PC-9 (cell line): ENCODE data around the gene KIF16B. TPM values are rescaled to one million over a fixed set of nuclear protein-coding genes. Genes with fewer than 3 reads are reported as not detected.
"Not testable (repeated sequence)": the region's sequence is repeated elsewhere in the genome, so short reads cannot be mapped to it uniquely, and the experiment has no call there.

Experiments used
- BruUV-seq: library from RNA; stranded (reverse); fragments of 400-500 nt; replicated peaks from 2 replicates; lab custom pipeline; 2021; lab: Mats Ljungman, UMichigan
- CTCF ChIA-PET: fragments of 300-600 bp; sonication (Branson Sonifier 250); formaldehyde crosslinking; loops from one replicate; lab custom pipeline; 2022; ENCODE audit warnings: antibody characterized with exemption; lab: Charles Lee
- POLR2A ChIA-PET: fragments of 300-600 bp; sonication (Branson Sonifier 250); formaldehyde crosslinking; loops from one replicate; lab custom pipeline; 2022; ENCODE audit warnings: antibody characterized with exemption; ENCODE audit not compliant: unreplicated experiment; lab: Charles Lee
- DNase-seq, 2 experiments: peaks; one replicate each; pipeline versions ENCODE4 v3.0.0 to v3.0.0-alpha.2; 2015 to 2022; ENCODE audit warnings: mixed read lengths in 1 of 2
- H2AFZ ChIP-seq: fragments of 200-600 bp; sonication (generic); 2 replicates; pipeline ENCODE4 v1.8.1; 2017; ENCODE audit warnings: antibody characterized with exemption
- H3F3A ChIP-seq: fragments of 200-600 bp; sonication (generic); 2 replicates; pipeline ENCODE4 v1.8.1; 2017; ENCODE audit warnings: antibody characterized with exemption, mild to moderate bottlenecking, low read depth; ENCODE audit not compliant: insufficient read depth
- H3K27ac ChIP-seq: fragments of 200-600 bp; sonication (generic); 2 replicates; pipeline ENCODE4 v1.6.1; 2016; ENCODE audit warnings: mixed run types
- H3K27me3 ChIP-seq: fragments of 200-600 bp; sonication (generic); 2 replicates; pipeline ENCODE4 v1.6.1; 2016; ENCODE audit warnings: low read depth, mixed run types; ENCODE audit not compliant: insufficient read depth
- H3K36me3 ChIP-seq: fragments of 200-600 bp; sonication (generic); 2 replicates; pipeline ENCODE4 v1.6.1; 2016; ENCODE audit warnings: low read depth, mixed run types
- H3K4me1 ChIP-seq: fragments of 200-600 bp; sonication (generic); replicated peaks from 2 replicates; pipeline ENCODE4 v1.6.1; 2016; ENCODE audit warnings: mixed run types; ENCODE audit not compliant: insufficient read depth
- H3K4me2 ChIP-seq: fragments of 200-600 bp; sonication (generic); 2 replicates; pipeline ENCODE4 v1.6.1; 2017; ENCODE audit warnings: mixed run types
- H3K4me3 ChIP-seq: fragments of 200-600 bp; sonication (generic); 2 replicates; pipeline ENCODE4 v1.6.1; 2016; ENCODE audit warnings: mixed run types
- H3K79me2 ChIP-seq: fragments of 200-600 bp; sonication (generic); 2 replicates; pipeline ENCODE4 v1.6.1; 2017; ENCODE audit warnings: low read depth, mixed run types
- H3K9me2 ChIP-seq: fragments of 200-600 bp; sonication (generic); 2 replicates; pipeline ENCODE4 v1.8.1; 2017; ENCODE audit warnings: mild to moderate bottlenecking; ENCODE audit not compliant: insufficient read depth
- H3K9me3 ChIP-seq: fragments of 200-600 bp; sonication (generic); 2 replicates; pipeline ENCODE4 v1.8.1; 2016; ENCODE audit warnings: low read depth; ENCODE audit not compliant: insufficient read depth
- H4K20me1 ChIP-seq: fragments of 200-600 bp; sonication (generic); 2 replicates; pipeline ENCODE4 v1.8.1; 2017; ENCODE audit not compliant: insufficient read depth
- EZH2 ChIP-seq: fragments of 200-600 bp; sonication (generic); IDR thresholded peaks from 2 replicates; pipeline ENCODE4 v1.8.0; 2017; ENCODE audit warnings: antibody characterized with exemption, low read depth
- intact Hi-C: fragments of 100-400 bp; cut with micrococcal nuclease; formaldehyde crosslinking; loops from one replicate; pipeline ENCODE4 v1.10.0; 2022; ENCODE audit not compliant: unreplicated experiment
- total RNA-seq: library from RNA; stranded (reverse); gene quantifications from 2 replicates; pipeline ENCODE4 v1.2.3, GENCODE V29; 2021
- TF ChIP-seq, protein P1 (sequence below): fragments of 200-600 bp; sonication (generic); conservative IDR thresholded peaks from 2 replicates; pipeline ENCODE4 v1.6.1; 2017; ENCODE audit warnings: mixed run types, antibody characterized with exemption, mild to moderate bottlenecking, moderate library complexity

The KIF16B gene
- total RNA-seq, 1 experiment from 2014 or later: 17.6 TPM

DNA sequence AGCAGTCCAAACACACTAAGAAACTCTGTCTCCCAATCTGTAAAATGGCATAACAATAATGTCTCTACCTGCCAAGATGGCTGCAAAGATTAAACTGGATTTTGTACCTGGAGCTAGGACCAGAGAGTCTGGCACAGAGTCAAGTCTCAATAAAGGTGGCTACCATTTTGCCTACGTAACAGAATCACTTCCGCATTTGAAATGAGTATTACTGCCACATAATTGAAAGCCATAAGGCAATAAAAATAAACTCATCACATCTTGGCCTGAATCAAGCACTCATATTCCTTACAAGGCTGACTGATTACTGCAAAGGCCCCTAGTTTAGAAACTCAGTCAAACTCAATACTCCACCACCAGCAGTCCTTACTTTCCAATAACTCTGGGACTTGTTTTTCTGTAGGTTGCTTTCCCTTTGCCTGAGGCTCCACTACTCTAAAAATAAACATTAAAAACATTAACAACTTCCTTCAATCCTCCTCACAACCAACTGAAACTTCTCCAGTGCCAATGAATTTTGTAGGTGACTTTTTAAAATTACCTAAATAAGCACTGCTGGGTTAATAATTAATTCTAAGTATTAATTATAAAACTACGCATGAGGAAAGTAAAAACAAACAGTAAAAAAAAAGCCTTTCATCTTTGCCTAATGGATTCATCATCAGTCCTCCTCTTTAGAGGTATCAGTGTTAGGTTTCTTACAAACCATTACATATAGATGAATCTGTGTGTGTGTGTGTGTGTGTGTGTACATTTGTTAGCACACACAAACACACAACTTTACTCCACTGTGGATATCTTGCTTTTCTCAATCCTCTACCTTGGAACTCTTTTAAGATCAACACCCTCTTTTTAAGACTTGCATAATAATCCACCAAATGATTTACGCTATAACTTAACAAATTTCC is 3.7 kb downstream of the KIF16B start:
- no peak for DNase-seq
- no peaks in the 10 kb centered on the region for H3F3A ChIP-seq
- TF ChIP-seq, protein P1, sequence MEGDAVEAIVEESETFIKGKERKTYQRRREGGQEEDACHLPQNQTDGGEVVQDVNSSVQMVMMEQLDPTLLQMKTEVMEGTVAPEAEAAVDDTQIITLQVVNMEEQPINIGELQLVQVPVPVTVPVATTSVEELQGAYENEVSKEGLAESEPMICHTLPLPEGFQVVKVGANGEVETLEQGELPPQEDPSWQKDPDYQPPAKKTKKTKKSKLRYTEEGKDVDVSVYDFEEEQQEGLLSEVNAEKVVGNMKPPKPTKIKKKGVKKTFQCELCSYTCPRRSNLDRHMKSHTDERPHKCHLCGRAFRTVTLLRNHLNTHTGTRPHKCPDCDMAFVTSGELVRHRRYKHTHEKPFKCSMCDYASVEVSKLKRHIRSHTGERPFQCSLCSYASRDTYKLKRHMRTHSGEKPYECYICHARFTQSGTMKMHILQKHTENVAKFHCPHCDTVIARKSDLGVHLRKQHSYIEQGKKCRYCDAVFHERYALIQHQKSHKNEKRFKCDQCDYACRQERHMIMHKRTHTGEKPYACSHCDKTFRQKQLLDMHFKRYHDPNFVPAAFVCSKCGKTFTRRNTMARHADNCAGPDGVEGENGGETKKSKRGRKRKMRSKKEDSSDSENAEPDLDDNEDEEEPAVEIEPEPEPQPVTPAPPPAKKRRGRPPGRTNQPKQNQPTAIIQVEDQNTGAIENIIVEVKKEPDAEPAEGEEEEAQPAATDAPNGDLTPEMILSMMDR: no peak
- TF ChIP-seq EZH2: no peak
- H3K4me1 ChIP-seq: peaks cover 15% of the 10 kb centered on the region
- H3K27me3 ChIP-seq: no peaks in the 10 kb centered on the region
- no peak overlapping the region for H3K4me3 ChIP-seq
- intact Hi-C loops: no loop called here
- H4K20me1 ChIP-seq: no peaks in the 10 kb centered on the region
- no peaks in the 10 kb centered on the region for H3K36me3 ChIP-seq
- ChIA-PET CTCF (no interaction called here), POLR2A (no interaction called here)
- no peaks in the 10 kb centered on the region for H3K9me2 ChIP-seq
- BruUV-seq: no TSS peak
- H2AFZ ChIP-seq: no peak overlapping the region
- no peak overlapping the region for H3K27ac ChIP-seq
- no peak overlapping the region for H3K4me2 ChIP-seq
- no peaks in the 10 kb centered on the region for H3K9me3 ChIP-seq
- H3K79me2 ChIP-seq: peaks cover 13% of the 10 kb centered on the region; the same call in 1 of the 2 replicates

DNA sequence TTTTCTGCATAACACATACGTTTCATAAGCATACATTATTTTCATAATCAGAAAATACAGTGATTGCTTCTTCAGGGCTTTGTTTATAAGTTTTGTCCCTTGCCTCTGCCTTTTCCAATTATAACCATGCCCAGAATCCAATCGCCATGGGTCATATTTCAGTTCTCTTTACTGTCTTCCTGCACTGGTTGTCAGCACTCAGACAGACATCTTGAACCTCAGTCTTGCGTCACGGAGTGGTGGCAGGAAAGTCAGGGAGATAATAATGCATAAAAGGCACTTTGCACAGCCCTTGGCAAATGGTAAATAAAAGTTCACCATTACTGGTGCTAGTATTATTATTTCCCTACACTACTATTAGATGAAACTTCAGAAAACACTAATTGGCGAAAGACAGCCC is 7.2 kb downstream of the KIF16B start:
- CTCF ChIA-PET: no interaction called here
- H3K4me3 ChIP-seq: no peak overlapping the region
- POLR2A ChIA-PET: no interaction called here
- H3K4me1 ChIP-seq: no peaks in the 10 kb centered on the region
- 0 out of 2 replicates have a peak, but pooled peaks cover 6% of the 10 kb centered on the region for H3F3A ChIP-seq
- no peaks in the 10 kb centered on the region for H3K27me3 ChIP-seq
- no peak overlapping the region for H3K27ac ChIP-seq
- H3K9me3 ChIP-seq: no peaks in the 10 kb centered on the region
- no peaks in the 10 kb centered on the region for H4K20me1 ChIP-seq
- no peak overlapping the region for H3K4me2 ChIP-seq
- no TSS peak for BruUV-seq
- no peaks in the 10 kb centered on the region for H3K9me2 ChIP-seq
- no peaks in the 10 kb centered on the region for H3K36me3 ChIP-seq
- intact Hi-C loops: no loop called here
- H2AFZ ChIP-seq: no peak overlapping the region
- 0 out of 2 replicates have a peak, but pooled peaks cover under 1% of the 10 kb centered on the region for H3K79me2 ChIP-seq
- TF ChIP-seq EZH2: no peak
- TF ChIP-seq, protein P1: no peak
- DNase-seq: no peak

DNA sequence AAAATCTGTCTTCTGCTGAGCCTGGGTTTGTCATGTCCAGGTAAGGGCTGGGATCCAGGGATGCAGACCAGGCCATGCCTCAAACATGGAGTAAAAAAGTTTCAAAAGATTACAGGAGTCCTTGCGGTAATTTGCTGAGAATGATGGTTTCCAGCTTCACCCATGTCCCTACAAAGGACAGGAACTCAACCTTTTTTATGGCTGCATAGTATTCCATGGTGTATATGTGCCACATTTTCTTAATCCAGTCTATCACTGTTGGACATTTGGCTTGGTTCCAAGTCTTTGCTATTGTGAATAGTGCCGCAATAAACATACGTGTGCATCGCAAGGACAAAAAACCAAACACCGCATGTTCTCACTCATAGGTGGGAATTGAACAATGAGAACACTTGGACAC is 9.2 kb downstream of the KIF16B start:
- H3K4me3 ChIP-seq, H3K9me2 ChIP-seq, H3K4me1 ChIP-seq, H3F3A ChIP-seq, BruUV-seq, POLR2A ChIA-PET, H3K27ac ChIP-seq, H3K79me2 ChIP-seq, DNase-seq, H2AFZ ChIP-seq, intact Hi-C loops, H4K20me1 ChIP-seq, H3K36me3 ChIP-seq, H3K4me2 ChIP-seq, H3K27me3 ChIP-seq, H3K9me3 ChIP-seq, CTCF ChIA-PET: not testable (repeated sequence)
